H1 (cell line): ENCODE data around the gene TAF4. TPM values are rescaled to one million over a fixed set of nuclear protein-coding genes. Genes with fewer than 3 reads are reported as not detected.

Experiments used
- KDM1A ChIP-seq: fragments of 200-600, 300-600 bp; sonication (generic); IDR thresholded peaks from 2 replicates; pipeline ENCODE4 v1.7.1; 2016; ENCODE audit warnings: mild to moderate bottlenecking, low read length, borderline replicate concordance
- MAFK ChIP-seq: IDR thresholded peaks from 2 replicates; pipeline ENCODE4 v1.6.1; 2012; ENCODE audit warnings: low read depth, mild to moderate bottlenecking, improper control_type of control experiment, low read length
- NRF1 ChIP-seq: IDR thresholded peaks from 2 replicates; pipeline ENCODE4 v1.6.1; 2011; ENCODE audit warnings: mild to moderate bottlenecking, low read depth, low read length, improper control_type of control experiment
- USF2 ChIP-seq: IDR thresholded peaks from 2 replicates; pipeline ENCODE4 v1.6.1; 2011; ENCODE audit warnings: low read length, improper control_type of control experiment
- polyA plus RNA-seq, 7 experiments: library from polyadenylated mRNA; depleted of rRNA in 3 of 7; stranded (reverse) in 5 of 7; unstranded in 2 of 7; fragments of >200 nt in 5 of 7; fragments of 200-250 nt in 2 of 7; gene quantifications; 1 replicate in 5 of 7; 2 replicates in 1 of 7; 4 replicates in 1 of 7; pipeline versions ENCODE4 v1.2.1 to v1.2.3, GENCODE V29; 2011 to 2013; ENCODE audit warnings: missing spikeins in 2 of 7, mixed read lengths in 2 of 7
- total RNA-seq: library from RNA; stranded (reverse); fragmentation: NEBNext Ultra II Directional; extraction: Animal tissue kit (Norgen Biotek cat#: 25700); gene quantifications from 2 replicates; pipeline ENCODE4 v1.2.1, GENCODE V29; 2021

Gene TAF4
- total and polyA plus RNA-seq, 2 of the 8 experiments (the other 6 are each of a cell fraction or from before 2014, with no cell fraction given): 16.0 to 30.1 TPM

GRCh38 chr20:61978491-61978890 lies 87.2 kb downstream of the TAF4 start (continued):
- TF ChIP-seq NRF1: no peak
- no peak for TF ChIP-seq KDM1A
- no peak for TF ChIP-seq USF2
- no peak for TF ChIP-seq MAFK
